ENCODE measurements around the gene XXYLT1. TPM values are rescaled to one million over a fixed set of nuclear protein-coding genes. Genes with fewer than 3 reads are reported as not detected.

XXYLT1 gene
- total and polyA plus RNA-seq, 10 of the 15 experiments (the other 5 are each of a cell fraction or from before 2014, with no cell fraction given), result 1.2 to 14.2 (median 9.3) TPM

DNA sequence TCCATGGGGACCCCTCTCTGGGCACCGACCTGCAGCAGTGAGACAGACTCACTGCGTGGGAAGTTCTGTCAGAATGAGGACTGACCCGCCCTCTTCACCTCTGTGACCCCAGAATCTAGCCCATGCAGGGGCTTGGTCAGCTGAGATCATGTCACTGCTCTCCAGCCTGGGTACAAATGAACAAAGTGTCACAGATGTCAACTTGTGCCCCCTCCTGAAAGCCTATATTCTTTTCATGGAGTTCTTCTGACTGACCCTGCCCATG, 210.8 kb downstream of the XXYLT1 start:
- RAD21 ChIA-PET (ENCODE audit: unreplicated experiment), result no interaction called here
- Histone ChIP-seq H3K4me1 (ENCODE audit: control insufficient read depth, insufficient read depth, low read length) (peaks cover 6% of the 10 kb centered on the region), H3K9me3 (replicated peaks; ENCODE audit: control insufficient read depth, insufficient read depth, low read length) (no peaks in the 10 kb centered on the region), H4K20me1 (ENCODE audit: control insufficient read depth, insufficient read depth) (no peaks in the 10 kb centered on the region), H3K27me3 (replicated peaks in 1 of 2; ENCODE audit: control insufficient read depth in 2 of 2, insufficient read depth in 2 of 2, low read length in 1 of 2) (no peaks in the 10 kb centered on the region), H3K27ac (ENCODE audit: control insufficient read depth, insufficient read depth) (no peak overlapping the region), H2AFZ (ENCODE audit: control insufficient read depth, low read depth, low read length) (no peak overlapping the region), H3K9ac (ENCODE audit: control insufficient read depth, insufficient read depth, low read length) (no peak overlapping the region), H3K4me2 (ENCODE audit: control insufficient read depth, insufficient read depth) (no peak overlapping the region), H3K79me2 (ENCODE audit: control insufficient read depth, insufficient read depth, low read length) (no peaks in the 10 kb centered on the region), H3K36me3 (ENCODE audit: control insufficient read depth in 2 of 2, insufficient read depth in 2 of 2, low read length in 1 of 2) (no peaks in the 10 kb centered on the region), H3K4me3 (no peak overlapping the region)
- in situ Hi-C loops (cut with MboI), result no loop called here
- no peak for DNase-seq (ENCODE audit: low read depth, low spot score)
- TF ChIP-seq TCF7 (IDR thresholded peaks at IDR 0.05; ENCODE audit: borderline replicate concordance), result no peak
- TF ChIP-seq, protein P1, sequence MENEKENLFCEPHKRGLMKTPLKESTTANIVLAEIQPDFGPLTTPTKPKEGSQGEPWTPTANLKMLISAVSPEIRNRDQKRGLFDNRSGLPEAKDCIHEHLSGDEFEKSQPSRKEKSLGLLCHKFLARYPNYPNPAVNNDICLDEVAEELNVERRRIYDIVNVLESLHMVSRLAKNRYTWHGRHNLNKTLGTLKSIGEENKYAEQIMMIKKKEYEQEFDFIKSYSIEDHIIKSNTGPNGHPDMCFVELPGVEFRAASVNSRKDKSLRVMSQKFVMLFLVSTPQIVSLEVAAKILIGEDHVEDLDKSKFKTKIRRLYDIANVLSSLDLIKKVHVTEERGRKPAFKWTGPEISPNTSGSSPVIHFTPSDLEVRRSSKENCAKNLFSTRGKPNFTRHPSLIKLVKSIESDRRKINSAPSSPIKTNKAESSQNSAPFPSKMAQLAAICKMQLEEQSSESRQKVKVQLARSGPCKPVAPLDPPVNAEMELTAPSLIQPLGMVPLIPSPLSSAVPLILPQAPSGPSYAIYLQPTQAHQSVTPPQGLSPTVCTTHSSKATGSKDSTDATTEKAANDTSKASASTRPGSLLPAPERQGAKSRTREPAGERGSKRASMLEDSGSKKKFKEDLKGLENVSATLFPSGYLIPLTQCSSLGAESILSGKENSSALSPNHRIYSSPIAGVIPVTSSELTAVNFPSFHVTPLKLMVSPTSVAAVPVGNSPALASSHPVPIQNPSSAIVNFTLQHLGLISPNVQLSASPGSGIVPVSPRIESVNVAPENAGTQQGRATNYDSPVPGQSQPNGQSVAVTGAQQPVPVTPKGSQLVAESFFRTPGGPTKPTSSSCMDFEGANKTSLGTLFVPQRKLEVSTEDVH (IDR thresholded peaks at IDR 0.05; ENCODE audit: low read depth, partially characterized antibody), result no peak
- no peak for TF ChIP-seq STAT3 (IDR thresholded peaks at IDR 0.05; ENCODE audit: low read depth, low read length)
- TF ChIP-seq, protein P2, sequence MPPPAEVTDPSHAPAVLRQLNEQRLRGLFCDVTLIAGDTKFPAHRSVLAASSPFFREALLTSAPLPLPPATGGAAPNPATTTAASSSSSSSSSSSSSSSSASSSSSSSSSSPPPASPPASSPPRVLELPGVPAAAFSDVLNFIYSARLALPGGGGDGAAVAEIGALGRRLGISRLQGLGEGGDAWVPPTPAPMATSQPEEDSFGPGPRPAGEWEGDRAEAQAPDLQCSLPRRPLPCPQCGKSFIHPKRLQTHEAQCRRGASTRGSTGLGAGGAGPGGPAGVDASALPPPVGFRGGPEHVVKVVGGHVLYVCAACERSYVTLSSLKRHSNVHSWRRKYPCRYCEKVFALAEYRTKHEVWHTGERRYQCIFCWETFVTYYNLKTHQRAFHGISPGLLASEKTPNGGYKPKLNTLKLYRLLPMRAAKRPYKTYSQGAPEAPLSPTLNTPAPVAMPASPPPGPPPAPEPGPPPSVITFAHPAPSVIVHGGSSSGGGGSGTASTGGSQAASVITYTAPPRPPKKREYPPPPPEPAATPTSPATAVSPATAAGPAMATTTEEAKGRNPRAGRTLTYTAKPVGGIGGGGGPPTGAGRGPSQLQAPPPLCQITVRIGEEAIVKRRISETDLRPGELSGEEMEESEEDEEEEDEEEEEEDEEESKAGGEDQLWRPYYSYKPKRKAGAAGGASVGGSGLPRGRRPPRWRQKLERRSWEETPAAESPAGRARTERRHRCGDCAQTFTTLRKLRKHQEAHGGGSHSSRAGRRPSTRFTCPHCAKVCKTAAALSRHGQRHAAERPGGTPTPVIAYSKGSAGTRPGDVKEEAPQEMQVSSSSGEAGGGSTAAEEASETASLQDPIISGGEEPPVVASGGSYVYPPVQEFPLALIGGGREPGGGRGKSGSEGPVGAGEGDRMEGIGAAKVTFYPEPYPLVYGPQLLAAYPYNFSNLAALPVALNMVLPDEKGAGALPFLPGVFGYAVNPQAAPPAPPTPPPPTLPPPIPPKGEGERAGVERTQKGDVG (CRISPR knock-in tag; IDR thresholded peaks at IDR 0.05), result no peak
- no peak for TF ChIP-seq RCOR1 (conservative IDR thresholded peaks at IDR 0.05; ENCODE audit: low read depth, low read length)
- TF ChIP-seq RB1 (IDR thresholded peaks at IDR 0.05; ENCODE audit: borderline replicate concordance), result no peak
- TF ChIP-seq RUNX3 (IDR thresholded peaks at IDR 0.05; ENCODE audit: low read length), result no peak
- no peak for FAIRE-seq
- no peak for ATAC-seq
- POLR2A ChIA-PET, result no interaction called here
- intact Hi-C loops (cut with micrococcal nuclease; ENCODE audit: unreplicated experiment), result no loop called here
- BruUV-seq (replicated peaks), result no TSS peak
- 10% methylated on average over 3 of the region's 3 CpGs for WGBS (ENCODE audit: insufficient coverage, insufficient replicate concordance, low lambda C conversion rate, missing lambda C conversion rate)
- CTCF ChIA-PET, result no interaction called here
- SMC1A ChIA-PET (ENCODE audit: uncharacterized antibody, unreplicated experiment), result no interaction called here
